Keratinocyte (primary cell): ENCODE data around the gene ST6GALNAC5. TPM values are rescaled to one million over a fixed set of nuclear protein-coding genes. Genes with fewer than 3 reads are reported as not detected.
A peak's percentile ranks its signal among the peaks of the same experiment; 100 is the strongest.

Experiments
- DNase-seq: peaks from one replicate; pipeline ENCODE4 v3.0.0-alpha.2; 2011; ENCODE audit warnings: low read depth, missing footprints, low spot score
- FAIRE-seq: peaks from 2 replicates; lab custom pipeline; 2011; peaks lifted over from hg19 to GRCh38; lab: Jason Lieb, UNC
- H2AFZ ChIP-seq: 2 replicates; pipeline ENCODE4 v1.6.0; 2012; ENCODE audit warnings: low read length, control low read depth, inconsistent platforms; ENCODE audit not compliant: control insufficient read depth
- H3K27ac ChIP-seq: 2 replicates; pipeline ENCODE4 v1.5.1; 2011; ENCODE audit warnings: low read length; ENCODE audit not compliant: control insufficient read depth, insufficient read depth
- H3K27me3 ChIP-seq: 3 replicates; pipeline ENCODE4 v1.6.0; 2011; ENCODE audit warnings: low read length; ENCODE audit not compliant: control insufficient read depth, insufficient read depth; ENCODE audit errors: extremely low read depth
- H3K36me3 ChIP-seq, 2 experiments: 2 replicates in 1 of 2; 3 replicates in 1 of 2; pipeline ENCODE4 v1.5.1; 2011; ENCODE audit warnings: low read length in 2 of 2, mild to moderate bottlenecking in 1 of 2; ENCODE audit not compliant: control insufficient read depth in 2 of 2, insufficient read depth in 2 of 2; ENCODE audit errors: extremely low read depth in 1 of 2
- H3K4me1 ChIP-seq: 3 replicates; pipeline ENCODE4 v1.5.1; 2011; ENCODE audit warnings: low read length; ENCODE audit not compliant: control insufficient read depth, insufficient read depth; ENCODE audit errors: extremely low read depth
- H3K4me2 ChIP-seq: 3 replicates; pipeline ENCODE4 v1.6.0; 2011; ENCODE audit warnings: low read depth, low read length; ENCODE audit not compliant: control insufficient read depth, insufficient read depth; ENCODE audit errors: extremely low read depth
- H3K4me3 ChIP-seq, 3 experiments: fragments of 200-600 bp in 1 of 3; sonication (generic) in 1 of 3; 2 replicates in 2 of 3; 3 replicates in 1 of 3; pipeline ENCODE4 v1.5.1; 2011 to 2016; ENCODE audit warnings: low read length in 3 of 3, mild to moderate bottlenecking in 3 of 3, control low read depth in 2 of 3, inconsistent platforms in 1 of 3, low read depth in 1 of 3, mixed read lengths in 1 of 3, mixed run types in 1 of 3, moderate library complexity in 1 of 3; ENCODE audit not compliant: control insufficient read depth in 2 of 3, insufficient read depth in 2 of 3; ENCODE audit errors: extremely low read depth in 1 of 3
- H3K79me2 ChIP-seq: 2 replicates; pipeline ENCODE4 v1.6.0; 2012; ENCODE audit warnings: low read length; ENCODE audit not compliant: control insufficient read depth, insufficient read depth
- H3K9ac ChIP-seq: 3 replicates; pipeline ENCODE4 v1.6.0; 2011; ENCODE audit warnings: low read length; ENCODE audit not compliant: control insufficient read depth, insufficient read depth; ENCODE audit errors: extremely low read depth
- H3K9me1 ChIP-seq: 3 replicates; pipeline ENCODE4 v1.6.0; 2011; ENCODE audit warnings: low read length; ENCODE audit not compliant: control insufficient read depth, insufficient read depth; ENCODE audit errors: extremely low read depth
- H3K9me3 ChIP-seq: 2 replicates; pipeline ENCODE4 v1.5.1; 2012; ENCODE audit warnings: low read depth, low read length; ENCODE audit not compliant: control insufficient read depth
- H4K20me1 ChIP-seq: 3 replicates; pipeline ENCODE4 v1.6.0; 2011; ENCODE audit warnings: low read length; ENCODE audit not compliant: control insufficient read depth, insufficient read depth; ENCODE audit errors: extremely low read depth
- EZH2 ChIP-seq: IDR thresholded peaks from one replicate; pipeline ENCODE4 v1.6.1; 2012; ENCODE audit warnings: inconsistent platforms, mild to moderate bottlenecking, low read length, moderate library complexity
- dilution Hi-C: fragments of 300-500 bp; cut with MboI; formaldehyde crosslinking; loops from one replicate; pipeline ENCODE4 v1.7.0; 2020; ENCODE audit warnings: low sequenced_read_pairs; ENCODE audit not compliant: extremely low pct_ligation_motif_present
- polyA plus RNA-seq, 5 experiments: library from polyadenylated mRNA; depleted of rRNA in 3 of 5; stranded (reverse) in 3 of 5; stranded (forward) in 1 of 5; unstranded in 1 of 5; fragments of >200 nt; gene quantifications; 1 replicate in 1 of 5; 2 replicates in 3 of 5; 3 replicates in 1 of 5; pipeline versions ENCODE4 v1.2.1 to v1.2.3, GENCODE V29; 2011 to 2012; ENCODE audit warnings: missing spikeins in 2 of 5, low read depth in 1 of 5, low replicate concordance in 1 of 5
- TF ChIP-seq, protein P1 (sequence below), 3 experiments: IDR thresholded peaks in 1 of 3; conservative IDR thresholded peaks in 1 of 3; optimal IDR thresholded peaks in 1 of 3; 2 replicates in 2 of 3; 3 replicates in 1 of 3; pipeline versions ENCODE3 to v1.5.1; 2011; ENCODE audit warnings: low read length in 3 of 3, mild to moderate bottlenecking in 3 of 3, moderate library complexity in 2 of 3, control low read depth in 1 of 3, inconsistent platforms in 1 of 3; ENCODE audit not compliant: insufficient read depth in 2 of 3; ENCODE audit errors: extremely low read depth in 1 of 3

Gene ST6GALNAC5
- polyA plus RNA-seq, 1 donor (not counting 4 experiments of a cell fraction or from before 2014, with no cell fraction given): 12.8 TPM

- H3K4me1 ChIP-seq: no peaks in the 10 kb centered on the region
- no peaks in the 10 kb centered on the region for H3K27me3 ChIP-seq
- H3K36me3 ChIP-seq: no peaks in the 10 kb centered on the region
- no peaks in the 10 kb centered on the region for H4K20me1 ChIP-seq
- no peak for DNase-seq
- no peaks in the 10 kb centered on the region for H3K9me1 ChIP-seq
- TF ChIP-seq, protein P1, sequence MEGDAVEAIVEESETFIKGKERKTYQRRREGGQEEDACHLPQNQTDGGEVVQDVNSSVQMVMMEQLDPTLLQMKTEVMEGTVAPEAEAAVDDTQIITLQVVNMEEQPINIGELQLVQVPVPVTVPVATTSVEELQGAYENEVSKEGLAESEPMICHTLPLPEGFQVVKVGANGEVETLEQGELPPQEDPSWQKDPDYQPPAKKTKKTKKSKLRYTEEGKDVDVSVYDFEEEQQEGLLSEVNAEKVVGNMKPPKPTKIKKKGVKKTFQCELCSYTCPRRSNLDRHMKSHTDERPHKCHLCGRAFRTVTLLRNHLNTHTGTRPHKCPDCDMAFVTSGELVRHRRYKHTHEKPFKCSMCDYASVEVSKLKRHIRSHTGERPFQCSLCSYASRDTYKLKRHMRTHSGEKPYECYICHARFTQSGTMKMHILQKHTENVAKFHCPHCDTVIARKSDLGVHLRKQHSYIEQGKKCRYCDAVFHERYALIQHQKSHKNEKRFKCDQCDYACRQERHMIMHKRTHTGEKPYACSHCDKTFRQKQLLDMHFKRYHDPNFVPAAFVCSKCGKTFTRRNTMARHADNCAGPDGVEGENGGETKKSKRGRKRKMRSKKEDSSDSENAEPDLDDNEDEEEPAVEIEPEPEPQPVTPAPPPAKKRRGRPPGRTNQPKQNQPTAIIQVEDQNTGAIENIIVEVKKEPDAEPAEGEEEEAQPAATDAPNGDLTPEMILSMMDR (optimal IDR thresholded peaks at IDR 0.05 in 1 of 3, IDR thresholded peaks at IDR 0.05 in 1 of 3, conservative IDR thresholded peaks at IDR 0.05 in 1 of 3; ENCODE audit: extremely low read depth in 1 of 3, insufficient read depth in 2 of 3, low read length in 3 of 3): no peak
- no peak for TF ChIP-seq EZH2
- no peak overlapping the region for H3K27ac ChIP-seq
- no peak overlapping the region for H2AFZ ChIP-seq
- no peaks in the 10 kb centered on the region for H3K79me2 ChIP-seq
- dilution Hi-C loops: no loop called here
- H3K4me3 ChIP-seq: no peak overlapping the region
- H3K9ac ChIP-seq: no peak overlapping the region
- no peak for FAIRE-seq
- no peaks in the 10 kb centered on the region for H3K9me3 ChIP-seq
- no peak overlapping the region for H3K4me2 ChIP-seq
These were observed 43.2 kb upstream of the ST6GALNAC5 start for GRCh38 chr1:76824106-76824505.

- FAIRE-seq: peak; percentile 13
These were observed 41.0 kb upstream of the ST6GALNAC5 start for GRCh38 chr1:76826072-76826845.

More at GRCh38 chr1:76826072-76826845, 41.0 kb upstream of the ST6GALNAC5 start:
- H3K27ac ChIP-seq: no peak overlapping the region
- no peaks in the 10 kb centered on the region for H3K4me1 ChIP-seq
- no peak overlapping the region for H3K4me3 ChIP-seq
- H2AFZ ChIP-seq: no peak overlapping the region
- H3K9me1 ChIP-seq: no peaks in the 10 kb centered on the region
- no peak overlapping the region for H3K4me2 ChIP-seq
- no peaks in the 10 kb centered on the region for H3K27me3 ChIP-seq
- dilution Hi-C loops: no loop called here
- DNase-seq: no peak
- H3K79me2 ChIP-seq: no peaks in the 10 kb centered on the region
- no peak overlapping the region for H3K9ac ChIP-seq
- H4K20me1 ChIP-seq: no peaks in the 10 kb centered on the region
- TF ChIP-seq, protein P1 (optimal IDR thresholded peaks at IDR 0.05 in 1 of 3, IDR thresholded peaks at IDR 0.05 in 1 of 3, conservative IDR thresholded peaks at IDR 0.05 in 1 of 3; ENCODE audit: extremely low read depth in 1 of 3, insufficient read depth in 2 of 3, low read length in 3 of 3): no peak
- TF ChIP-seq EZH2: no peak
- H3K36me3 ChIP-seq: no peaks in the 10 kb centered on the region
- H3K9me3 ChIP-seq: no peaks in the 10 kb centered on the region
